ENCODE measurements around the gene ZNF407. TPM values are rescaled to one million over a fixed set of nuclear protein-coding genes. Genes with fewer than 3 reads are reported as not detected.

ZNF407 gene
- total and polyA plus RNA-seq, 4 donors = 1.9 to 16.5 (median 6.6) TPM

- peak; percentile 40 for DNase-seq (ENCODE audit: low spot score)
- no peaks in the 10 kb centered on the region for H3K27me3 ChIP-seq (ENCODE audit: control insufficient read depth in 4 of 4, insufficient read depth in 4 of 4, low read length in 3 of 4)
- TF ChIP-seq NR2F2 (IDR thresholded peaks at IDR 0.05) (peak; percentile 22), TAF1 (conservative IDR thresholded peaks at IDR 0.05) (no peak), FOXA1 (IDR thresholded peaks at IDR 0.05) (no peak), RAD21 (IDR thresholded peaks at IDR 0.05) (peak; percentile 62 to 71), GABPA (IDR thresholded peaks at IDR 0.05 in 1 of 2, conservative IDR thresholded peaks at IDR 0.05 in 1 of 2) (peak in 1 of 2 donors; percentile 8), REST (IDR thresholded peaks at IDR 0.05) (peak; percentile 22), SP1 (IDR thresholded peaks at IDR 0.05) (peak; percentile 62), HNF4G (IDR thresholded peaks at IDR 0.05) (peak; percentile 62), ZBTB33 (IDR thresholded peaks at IDR 0.05) (no peak), RXRA (IDR thresholded peaks at IDR 0.05) (peak; percentile 56 to 66), EGR1 (IDR thresholded peaks at IDR 0.05; ENCODE audit: low read depth in 2 of 2) (no peak), HNF4A (conservative IDR thresholded peaks at IDR 0.05) (peak; percentile 86 to 90), YY1 (IDR thresholded peaks at IDR 0.05) (no peak), ATF3 (IDR thresholded peaks at IDR 0.05) (no peak)
- TF ChIP-seq, protein P1, sequence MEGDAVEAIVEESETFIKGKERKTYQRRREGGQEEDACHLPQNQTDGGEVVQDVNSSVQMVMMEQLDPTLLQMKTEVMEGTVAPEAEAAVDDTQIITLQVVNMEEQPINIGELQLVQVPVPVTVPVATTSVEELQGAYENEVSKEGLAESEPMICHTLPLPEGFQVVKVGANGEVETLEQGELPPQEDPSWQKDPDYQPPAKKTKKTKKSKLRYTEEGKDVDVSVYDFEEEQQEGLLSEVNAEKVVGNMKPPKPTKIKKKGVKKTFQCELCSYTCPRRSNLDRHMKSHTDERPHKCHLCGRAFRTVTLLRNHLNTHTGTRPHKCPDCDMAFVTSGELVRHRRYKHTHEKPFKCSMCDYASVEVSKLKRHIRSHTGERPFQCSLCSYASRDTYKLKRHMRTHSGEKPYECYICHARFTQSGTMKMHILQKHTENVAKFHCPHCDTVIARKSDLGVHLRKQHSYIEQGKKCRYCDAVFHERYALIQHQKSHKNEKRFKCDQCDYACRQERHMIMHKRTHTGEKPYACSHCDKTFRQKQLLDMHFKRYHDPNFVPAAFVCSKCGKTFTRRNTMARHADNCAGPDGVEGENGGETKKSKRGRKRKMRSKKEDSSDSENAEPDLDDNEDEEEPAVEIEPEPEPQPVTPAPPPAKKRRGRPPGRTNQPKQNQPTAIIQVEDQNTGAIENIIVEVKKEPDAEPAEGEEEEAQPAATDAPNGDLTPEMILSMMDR (IDR thresholded peaks at IDR 0.05; ENCODE audit: low read depth, low read length, missing input control) = peak; percentile 27
- TF ChIP-seq, protein P2, sequence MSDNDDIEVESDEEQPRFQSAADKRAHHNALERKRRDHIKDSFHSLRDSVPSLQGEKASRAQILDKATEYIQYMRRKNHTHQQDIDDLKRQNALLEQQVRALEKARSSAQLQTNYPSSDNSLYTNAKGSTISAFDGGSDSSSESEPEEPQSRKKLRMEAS (IDR thresholded peaks at IDR 0.05) = no peak
- H3K27ac ChIP-seq (ENCODE audit: low read depth in 1 of 2, low read length in 2 of 2) = no peak overlapping the region
- 39% methylated on average over 5 of the region's 5 CpGs for WGBS
- no peak overlapping the region for H3K4me3 ChIP-seq (ENCODE audit: low read depth in 1 of 3, low read length in 3 of 3)
- H3K9ac ChIP-seq (ENCODE audit: low read depth in 1 of 2, low read length in 2 of 2) = no peak overlapping the region
- H3K36me3 ChIP-seq (ENCODE audit: control insufficient read depth in 4 of 4, insufficient read depth in 3 of 4, low read depth in 1 of 4, low read length in 3 of 4) = no peaks in the 10 kb centered on the region
- peaks cover 0 to 39% (median 33%) of the 10 kb centered on the region in 4 donors for H3K4me1 ChIP-seq (ENCODE audit: control insufficient read depth in 4 of 4, insufficient read depth in 4 of 4, low read length in 3 of 4)
- no peaks in the 10 kb centered on the region for H3K9me3 ChIP-seq (ENCODE audit: control insufficient read depth in 4 of 4, low read length in 3 of 4)
Measured at GRCh38 chr18:74739926-74740325, 142.3 kb downstream of the ZNF407 start.
